HepG2 (cell line): ENCODE results near the gene THY1. TPM values are rescaled to one million over a fixed set of nuclear protein-coding genes. Genes with fewer than 3 reads are reported as not detected.
"Not testable (repeated sequence)": the region's sequence is repeated elsewhere in the genome, so short reads cannot be mapped to it uniquely, and the experiment has no call there.

Source experiments
- ATAC-seq: fragments of 200-7000 bp; cut with Tn5 transposase; 3 replicates; pipeline ENCODE4 v1.9.1; 2020; ENCODE audit warnings: mild to moderate bottlenecking, moderate library complexity
- BruUV-seq: library from RNA; stranded (reverse); fragments of 400-500 nt; replicated peaks from 2 replicates; lab custom pipeline; 2021; lab: Mats Ljungman, UMichigan
- CTCF ChIA-PET: fragments of 300-600 bp; formaldehyde crosslinking; extraction: SDS; loops from one replicate; lab custom pipeline; 2021; ENCODE audit warnings: low total read pairs, inconsistent platforms, low intra/inter-chr PET ratio; lab: Yijun Ruan, JAX
- POLR2A ChIA-PET: fragments of 350-600 bp; sonication (Branson Sonifier 250); formaldehyde crosslinking; loops from one replicate; lab custom pipeline; 2020; ENCODE audit warnings: antibody characterized with exemption, inconsistent platforms; lab: Yijun Ruan, JAX
- DNase-seq: peaks from one replicate; pipeline ENCODE4 v3.0.0-alpha.2; 2015; ENCODE audit warnings: low spot score
- FAIRE-seq: peaks from 3 replicates; lab custom pipeline; 2011; peaks lifted over from hg19 to GRCh38; lab: Jason Lieb, UNC
- H2AFZ ChIP-seq: one replicate; pipeline ENCODE4 v1.6.1; 2011; ENCODE audit warnings: low read length, inconsistent platforms
- H3K27ac ChIP-seq: fragments of 300-600 bp; 3 replicates; pipeline ENCODE4 v1.8.0; 2011; ENCODE audit warnings: mixed run types, mild to moderate bottlenecking, mixed read lengths, low read length, inconsistent platforms; ENCODE audit not compliant: insufficient read depth; ENCODE audit errors: extremely low read length
- H3K27me3 ChIP-seq, 2 experiments: fragments of 200-600 bp in 1 of 2; 2 replicates in 1 of 2; 3 replicates in 1 of 2; pipeline versions ENCODE4 v1.6.0 to v1.8.0; 2011; ENCODE audit warnings: low read length in 2 of 2, mild to moderate bottlenecking in 2 of 2, moderate library complexity in 2 of 2, inconsistent platforms in 1 of 2; ENCODE audit not compliant: insufficient read depth in 2 of 2, control insufficient read depth in 1 of 2
- H3K36me3 ChIP-seq, 2 experiments: fragments of 200-600 bp in 1 of 2; replicated peaks in 1 of 2; 2 replicates in 1 of 2; 3 replicates in 1 of 2; pipeline versions ENCODE4 v1.5.1 to v1.8.0; 2011; ENCODE audit warnings: low read length in 2 of 2, inconsistent platforms in 1 of 2; ENCODE audit not compliant: insufficient read depth in 2 of 2, control insufficient read depth in 1 of 2
- H3K4me1 ChIP-seq: 2 replicates; pipeline ENCODE4 v1.5.1; 2012; ENCODE audit warnings: low read length, inconsistent platforms; ENCODE audit not compliant: insufficient read depth
- H3K4me2 ChIP-seq: 2 replicates; pipeline ENCODE4 v1.6.0; 2011; ENCODE audit warnings: low read depth, low read length, inconsistent platforms
- H3K4me3 ChIP-seq, 3 experiments: fragments of 200-600 bp in 1 of 3; sonication (generic), shearing (Covaris generic) in 1 of 3; replicated peaks in 1 of 3; 2 replicates each; pipeline ENCODE4 v1.5.1; 2011 to 2016; ENCODE audit warnings: low read length in 3 of 3, inconsistent platforms in 2 of 3, low read depth in 2 of 3, mild to moderate bottlenecking in 2 of 3, control low read depth in 1 of 3, mixed read lengths in 1 of 3; ENCODE audit not compliant: insufficient read depth in 1 of 3
- H3K79me2 ChIP-seq: one replicate; pipeline ENCODE4 v1.6.1; 2011; ENCODE audit warnings: low read length, inconsistent platforms; ENCODE audit not compliant: insufficient read depth
- H3K9ac ChIP-seq: 2 replicates; pipeline ENCODE4 v1.6.0; 2011; ENCODE audit warnings: mild to moderate bottlenecking, low read depth, low read length, inconsistent platforms; ENCODE audit not compliant: insufficient read depth
- H3K9me3 ChIP-seq: 2 replicates; pipeline ENCODE4 v1.5.1; 2012; ENCODE audit warnings: mild to moderate bottlenecking, low read length
- H4K20me1 ChIP-seq: 2 replicates; pipeline ENCODE4 v1.6.0; 2011; ENCODE audit warnings: inconsistent platforms, mild to moderate bottlenecking, low read length, moderate library complexity; ENCODE audit not compliant: insufficient read depth
- ATF3 ChIP-seq: sonication (generic); formaldehyde crosslinking; IDR thresholded peaks from 2 replicates; pipeline ENCODE4 v1.4.0; 2020; ENCODE audit warnings: missing genetic modification reagents
- ELF1 ChIP-seq: sonication (generic); formaldehyde crosslinking; IDR thresholded peaks from 2 replicates; pipeline ENCODE4 v1.4.0; 2020; ENCODE audit warnings: missing genetic modification reagents
- GFI1 ChIP-seq: sonication (generic); formaldehyde crosslinking; IDR thresholded peaks from 2 replicates; pipeline ENCODE4 v1.5.0; 2020; ENCODE audit warnings: missing genetic modification reagents, mild to moderate bottlenecking, borderline replicate concordance
- GPN1 ChIP-seq: sonication (generic); formaldehyde crosslinking; IDR thresholded peaks from 2 replicates; pipeline ENCODE4 v1.5.1; 2020; ENCODE audit warnings: missing genetic modification reagents, borderline replicate concordance
- RFX3 ChIP-seq: IDR thresholded peaks from 2 replicates; pipeline ENCODE4 v1.6.1; 2016; ENCODE audit warnings: missing biosample characterization, missing genetic modification reagents
- SALL1 ChIP-seq: sonication (generic); formaldehyde crosslinking; IDR thresholded peaks from 2 replicates; pipeline ENCODE4 v1.8.0; 2022; ENCODE audit warnings: mild to moderate bottlenecking, missing genetic modification reagents
- SUZ12 ChIP-seq: fragments of 150-350 bp; IDR thresholded peaks from 2 replicates; pipeline ENCODE4 v1.6.1; 2014; ENCODE audit warnings: low read depth, low read length
- ZBTB20 ChIP-seq: sonication (generic); formaldehyde crosslinking; IDR thresholded peaks from 2 replicates; pipeline ENCODE4 v1.8.1; 2023; ENCODE audit warnings: missing genetic modification reagents, low read depth, mild to moderate bottlenecking, borderline replicate concordance
- ZC3H13 ChIP-seq: sonication (generic); formaldehyde crosslinking; IDR thresholded peaks from 2 replicates; pipeline ENCODE4 v1.8.1; 2023; ENCODE audit warnings: mild to moderate bottlenecking, missing genetic modification reagents, moderate library complexity
- ZMYM2 ChIP-seq: sonication (generic); formaldehyde crosslinking; IDR thresholded peaks from 2 replicates; pipeline ENCODE4 v1.8.0; 2022; ENCODE audit warnings: mild to moderate bottlenecking, missing genetic modification reagents
- ZNF441 ChIP-seq: sonication (generic); formaldehyde crosslinking; IDR thresholded peaks from 2 replicates; pipeline ENCODE4 v1.7.0; 2021; ENCODE audit warnings: missing genetic modification reagents, borderline replicate concordance
- ZNF451 ChIP-seq: sonication (generic); formaldehyde crosslinking; IDR thresholded peaks from 2 replicates; pipeline ENCODE4 v1.5.0; 2020; ENCODE audit warnings: mild to moderate bottlenecking, missing genetic modification reagents
- ZNF761 ChIP-seq: sonication (generic); formaldehyde crosslinking; conservative IDR thresholded peaks from 2 replicates; pipeline ENCODE4 v1.4.0; 2020; ENCODE audit warnings: mild to moderate bottlenecking, missing genetic modification reagents
- ZSCAN20 ChIP-seq: sonication (generic); formaldehyde crosslinking; IDR thresholded peaks from 2 replicates; pipeline ENCODE4 v1.4.0; 2020; ENCODE audit warnings: missing genetic modification reagents, mild to moderate bottlenecking, borderline replicate concordance
- WGBS: methylation state at CpG from one replicate; pipeline ENCODE4 v1.1.6; 2017; ENCODE audit warnings: low lambda C conversion rate; 5-methylcytosine and 5-hydroxymethylcytosine counted together
- in situ Hi-C: cut with HindIII; loops from 2 replicates; pipeline ENCODE4 v1.10.0; 2017; ENCODE audit warnings: low pct_unique_long_range_greater_than_20kb; ENCODE audit not compliant: extremely low pct_ligation_motif_present
- intact Hi-C: fragments of 100-400 bp; cut with micrococcal nuclease; formaldehyde crosslinking; loops from one replicate; pipeline ENCODE4 v1.10.0; 2022; ENCODE audit not compliant: unreplicated experiment
- polyA plus RNA-seq, 8 experiments: library from polyadenylated mRNA; depleted of rRNA in 3 of 8; stranded (reverse) in 7 of 8; unstranded in 1 of 8; fragments of >200 nt; fragmentation: Illumina TruSeq in 4 of 8; extraction: Trizol in 4 of 8; gene quantifications; 2 replicates each; pipeline versions ENCODE4 v1.2.1 to v1.2.3, GENCODE V29; 2011 to 2016; ENCODE audit warnings: low read depth in 4 of 8, missing spikeins in 1 of 8, mixed read lengths in 1 of 8; ENCODE audit not compliant: insufficient read depth in 1 of 8
- total RNA-seq, 5 experiments: library from RNA; depleted of rRNA; stranded (reverse); fragments of >200 nt; fragmentation: Illumina TruSeq; extraction: Trizol; gene quantifications; 2 replicates each; pipeline ENCODE4 v1.2.3, GENCODE V29; 2016; ENCODE audit warnings: low read depth in 1 of 5
- TF ChIP-seq, protein P1 (sequence below): sonication (generic); formaldehyde crosslinking; IDR thresholded peaks from 2 replicates; pipeline ENCODE4 v1.4.0; 2020; ENCODE audit warnings: missing genetic modification reagents, borderline replicate concordance

Gene THY1
- total and polyA plus RNA-seq, 2 of the 13 experiments (the other 11 are each of a cell fraction or from before 2014, with no cell fraction given), result not detected

DNA sequence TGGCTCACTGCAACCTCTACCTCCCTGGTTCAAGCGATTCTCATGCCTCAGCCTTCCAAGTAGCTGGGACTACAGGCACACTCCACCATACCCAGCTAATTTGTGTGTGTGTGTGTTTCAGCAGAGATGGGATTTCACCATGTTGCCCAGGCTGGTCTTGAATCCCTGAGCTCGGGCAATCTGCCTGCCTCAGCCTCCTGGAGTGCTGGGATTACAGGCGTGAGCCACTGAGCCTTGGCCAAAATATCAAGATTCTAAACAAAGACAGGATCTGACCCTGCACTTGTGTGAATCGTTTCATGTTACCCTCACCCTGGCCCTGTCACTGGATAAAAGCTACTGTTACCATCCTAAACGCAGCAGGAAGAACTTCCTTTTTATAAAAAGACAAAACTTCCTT, 15.6 kb upstream of the THY1 start (continued):
- no peak for TF ChIP-seq GPN1 (CRISPR knock-in tag)
- no peak for TF ChIP-seq SALL1
- no peak for TF ChIP-seq ZMYM2 (CRISPR knock-in tag)
- TF ChIP-seq RFX3 (CRISPR knock-in tag), result no peak
- no peak for TF ChIP-seq ZC3H13 (CRISPR knock-in tag)
- no peak for TF ChIP-seq ZBTB20 (CRISPR knock-in tag)

GRCh38 chr11:119437521-119437920, 14.5 kb upstream of the THY1 start:
- CTCF ChIA-PET, H3K4me3 ChIP-seq, FAIRE-seq, H3K36me3 ChIP-seq, H3K27ac ChIP-seq, H3K27me3 ChIP-seq, H3K9ac ChIP-seq, ATAC-seq, POLR2A ChIA-PET, H2AFZ ChIP-seq, H4K20me1 ChIP-seq, H3K4me2 ChIP-seq, intact Hi-C loops, DNase-seq, H3K4me1 ChIP-seq, in situ Hi-C loops, BruUV-seq, H3K79me2 ChIP-seq, H3K9me3 ChIP-seq: not testable (repeated sequence)
- WGBS, result 70% methylated on average over 5 of the region's 5 CpGs

GRCh38 chr11:119436711-119437110, 13.7 kb upstream of the THY1 start:
- BruUV-seq, result no TSS peak
- ChIA-PET CTCF (no interaction called here), POLR2A (no interaction called here)
- Histone ChIP-seq H3K9ac (no peak overlapping the region), H3K4me1 (no peaks in the 10 kb centered on the region), H3K9me3 (no peaks in the 10 kb centered on the region), H2AFZ (no peak overlapping the region), H3K4me2 (no peak overlapping the region), H3K79me2 (no peaks in the 10 kb centered on the region), H3K27ac (no peak overlapping the region), H3K36me3 (no peaks in the 10 kb centered on the region), H4K20me1 (no peaks in the 10 kb centered on the region), H3K27me3 (no peaks in the 10 kb centered on the region), H3K4me3 (no peak overlapping the region)
- WGBS, result 51% methylated on average over 2 of the region's 2 CpGs
- in situ Hi-C loops (no loop called here), intact Hi-C loops (no loop called here)
- DNase-seq (no peak), ATAC-seq (no peak), FAIRE-seq (no peak)
- no peak for TF ChIP-seq SUZ12
- TF ChIP-seq ZNF441 (CRISPR knock-in tag), result no peak
- TF ChIP-seq, protein P1, sequence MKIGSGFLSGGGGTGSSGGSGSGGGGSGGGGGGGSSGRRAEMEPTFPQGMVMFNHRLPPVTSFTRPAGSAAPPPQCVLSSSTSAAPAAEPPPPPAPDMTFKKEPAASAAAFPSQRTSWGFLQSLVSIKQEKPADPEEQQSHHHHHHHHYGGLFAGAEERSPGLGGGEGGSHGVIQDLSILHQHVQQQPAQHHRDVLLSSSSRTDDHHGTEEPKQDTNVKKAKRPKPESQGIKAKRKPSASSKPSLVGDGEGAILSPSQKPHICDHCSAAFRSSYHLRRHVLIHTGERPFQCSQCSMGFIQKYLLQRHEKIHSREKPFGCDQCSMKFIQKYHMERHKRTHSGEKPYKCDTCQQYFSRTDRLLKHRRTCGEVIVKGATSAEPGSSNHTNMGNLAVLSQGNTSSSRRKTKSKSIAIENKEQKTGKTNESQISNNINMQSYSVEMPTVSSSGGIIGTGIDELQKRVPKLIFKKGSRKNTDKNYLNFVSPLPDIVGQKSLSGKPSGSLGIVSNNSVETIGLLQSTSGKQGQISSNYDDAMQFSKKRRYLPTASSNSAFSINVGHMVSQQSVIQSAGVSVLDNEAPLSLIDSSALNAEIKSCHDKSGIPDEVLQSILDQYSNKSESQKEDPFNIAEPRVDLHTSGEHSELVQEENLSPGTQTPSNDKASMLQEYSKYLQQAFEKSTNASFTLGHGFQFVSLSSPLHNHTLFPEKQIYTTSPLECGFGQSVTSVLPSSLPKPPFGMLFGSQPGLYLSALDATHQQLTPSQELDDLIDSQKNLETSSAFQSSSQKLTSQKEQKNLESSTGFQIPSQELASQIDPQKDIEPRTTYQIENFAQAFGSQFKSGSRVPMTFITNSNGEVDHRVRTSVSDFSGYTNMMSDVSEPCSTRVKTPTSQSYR (CRISPR knock-in tag), result no peak
- TF ChIP-seq ELF1 (CRISPR knock-in tag), result no peak
- TF ChIP-seq GFI1 (CRISPR knock-in tag), result no peak
- TF ChIP-seq ATF3 (CRISPR knock-in tag), result no peak
- no peak for TF ChIP-seq ZSCAN20 (CRISPR knock-in tag)
- TF ChIP-seq ZNF451 (CRISPR knock-in tag), result no peak
- TF ChIP-seq ZNF761 (CRISPR knock-in tag), result no peak
